Islet precursor cell (in vitro differentiated cells): Measurements from ENCODE around the gene RFX1.
"Not testable (repeated sequence)": the region's sequence is repeated elsewhere in the genome, so short reads cannot be mapped to it uniquely, and the experiment has no call there.

Source experiments
- DNase-seq: peaks from one replicate; pipeline ENCODE4 v3.0.0-alpha.2; 2018

Gene RFX1

GRCh38 chr19:14006085-14006765, at the start of gene RFX1:
Gene RFX1 (minus strand): TSS chr19:14006320. CDS start chr19:13993843, 12,477 bp downstream.
- DNase-seq = peak; percentile 100

GRCh38 chr19:14055396-14055795, 49.3 kb upstream of the RFX1 start:
- DNase-seq = no peak

GRCh38 chr19:14054721-14055120, 48.6 kb upstream of the RFX1 start:
- no peak for DNase-seq

- DNase-seq = no peak
Observed at GRCh38 chr19:14054099-14054498, 48.0 kb upstream of the RFX1 start.

GRCh38 chr19:14053500-14053899, 47.4 kb upstream of the RFX1 start:
- no peak for DNase-seq

GRCh38 chr19:14053032-14053431, 46.9 kb upstream of the RFX1 start:
- no peak for DNase-seq

GRCh38 chr19:14052470-14052869, 46.4 kb upstream of the RFX1 start:
- DNase-seq = no peak

- DNase-seq = no peak
Observed at GRCh38 chr19:14051980-14052379, 45.9 kb upstream of the RFX1 start.

GRCh38 chr19:14050961-14051360, 44.8 kb upstream of the RFX1 start:
- not testable (repeated sequence) for DNase-seq

GRCh38 chr19:14050512-14050911, 44.4 kb upstream of the RFX1 start:
- DNase-seq = no peak

- peak; percentile 86 for DNase-seq
Observed at GRCh38 chr19:14048443-14049153, 42.5 kb upstream of the RFX1 start.

GRCh38 chr19:14047866-14048265, 41.7 kb upstream of the RFX1 start:
- DNase-seq = not testable (repeated sequence)

GRCh38 chr19:14042659-14043608, 36.8 kb upstream of the RFX1 start:
- DNase-seq = peak; percentile 91

- DNase-seq = no peak
Observed at GRCh38 chr19:14039181-14039580, 33.1 kb upstream of the RFX1 start.

- DNase-seq = no peak
Observed at GRCh38 chr19:14035706-14036105, 29.6 kb upstream of the RFX1 start.

- not testable (repeated sequence) for DNase-seq
Observed at GRCh38 chr19:14035159-14035558, 29.0 kb upstream of the RFX1 start.

GRCh38 chr19:14033946-14034345, 27.8 kb upstream of the RFX1 start:
- no peak for DNase-seq

- peak; percentile 74 for DNase-seq
Observed at GRCh38 chr19:14031719-14032480, 25.8 kb upstream of the RFX1 start, which contains the start of gene IL27RA. Gene IL27RA (plus strand): TSS chr19:14031762. CDS start chr19:14031873, 111 bp downstream.

- DNase-seq = no peak
Observed at GRCh38 chr19:14030997-14031718, 25.0 kb upstream of the RFX1 start.

- DNase-seq = no peak
Observed at GRCh38 chr19:14028901-14029300, 22.8 kb upstream of the RFX1 start.

GRCh38 chr19:14027856-14028450, 21.8 kb upstream of the RFX1 start, which contains the start of gene RLN3:
Gene RLN3 (plus strand): TSS chr19:14028148. CDS start chr19:14028205, 57 bp downstream.
- DNase-seq = no peak
